Femur (tissue), 1 donor: ENCODE measurements around the gene CAT.
A peak's percentile ranks its signal among the peaks of the same experiment; 100 is the strongest.

Source experiments
- DNase-seq: peaks from one replicate; pipeline ENCODE4 v3.0.0-alpha.2; 2017

CAT gene

DNA sequence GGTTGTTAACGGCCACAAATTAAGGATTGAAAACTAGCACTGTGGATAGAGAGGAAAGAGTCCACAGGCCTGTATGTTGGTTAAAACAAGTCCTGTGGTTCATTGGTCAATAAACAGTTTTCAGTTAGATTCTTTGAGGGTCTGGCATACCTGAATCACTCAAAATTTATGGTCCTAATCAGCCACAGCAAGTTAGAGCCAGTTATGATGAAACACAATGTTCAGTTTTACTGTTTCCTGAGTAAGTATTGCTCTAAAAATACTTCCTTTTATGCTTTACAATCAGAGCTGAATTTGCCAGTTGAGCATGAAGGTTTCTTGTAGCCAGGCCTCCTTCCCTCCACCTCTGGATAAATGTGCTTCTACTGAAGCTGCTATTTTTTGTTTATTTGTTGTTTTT, 12.9 kb upstream of the CAT start:
- no peak for DNase-seq

DNA sequence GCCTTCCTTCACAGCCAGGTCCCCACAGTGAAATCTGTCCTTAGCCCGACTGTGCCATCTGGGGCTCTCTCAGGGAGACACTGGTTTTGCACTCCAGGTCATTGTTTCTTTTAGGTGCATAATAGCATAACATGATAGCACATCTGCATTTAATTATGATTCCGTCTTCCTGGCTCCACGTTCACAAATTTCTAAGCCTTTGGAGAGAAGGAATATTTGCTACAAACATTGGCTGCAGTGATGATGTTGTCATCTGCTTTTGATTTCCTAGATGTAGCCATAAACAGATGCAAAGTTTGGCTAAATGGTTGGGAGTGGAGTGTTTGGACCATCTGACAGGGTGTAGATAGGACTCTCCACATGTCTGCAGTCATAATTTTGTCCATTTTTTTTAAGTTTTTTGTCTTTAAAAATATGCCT, 12.0 kb upstream of the CAT start:
- DNase-seq, result peak; percentile 41

GRCh38 chr11:34427186-34427805, 11.4 kb upstream of the CAT start:
- no peak for DNase-seq

DNA sequence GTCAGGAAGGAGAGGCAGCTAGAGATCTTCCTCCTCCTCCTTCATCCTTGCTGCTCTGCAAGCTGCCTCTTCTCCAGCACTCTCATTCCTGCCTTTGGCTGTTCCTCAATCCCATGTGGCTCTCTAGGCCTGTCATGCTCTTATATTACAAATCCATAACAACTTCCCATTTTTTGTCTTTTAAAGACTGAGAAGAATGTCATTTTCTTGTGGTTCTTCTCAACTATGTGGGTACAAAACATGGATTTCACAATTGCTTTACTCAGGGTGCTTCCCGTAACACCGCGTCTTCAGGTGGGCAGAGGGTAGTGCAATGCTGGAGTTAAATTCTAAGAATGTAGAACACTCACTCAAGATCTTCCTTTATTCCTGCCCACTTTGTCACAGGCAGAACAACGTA, 6.8 kb upstream of the CAT start:
- no peak for DNase-seq

DNA sequence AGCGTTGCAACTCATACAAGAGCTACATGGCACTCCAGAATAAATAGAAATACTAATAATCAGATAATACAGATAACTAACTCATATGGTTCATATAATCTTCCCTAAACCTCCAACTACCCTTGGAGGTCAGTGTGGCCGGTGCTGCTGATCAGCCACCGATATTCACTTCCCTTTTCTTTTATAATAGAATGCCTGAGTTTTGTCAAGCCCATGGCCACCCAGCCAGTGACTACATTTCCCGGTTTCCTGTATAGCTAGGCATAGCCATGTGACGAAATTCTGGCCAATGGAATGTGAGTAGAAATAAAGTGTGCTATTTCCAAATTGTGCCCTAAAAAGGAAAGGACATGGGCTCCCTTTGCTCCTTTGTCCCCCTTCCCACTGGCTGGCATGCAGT, 5.9 kb upstream of the CAT start:
- DNase-seq, result no peak

DNA sequence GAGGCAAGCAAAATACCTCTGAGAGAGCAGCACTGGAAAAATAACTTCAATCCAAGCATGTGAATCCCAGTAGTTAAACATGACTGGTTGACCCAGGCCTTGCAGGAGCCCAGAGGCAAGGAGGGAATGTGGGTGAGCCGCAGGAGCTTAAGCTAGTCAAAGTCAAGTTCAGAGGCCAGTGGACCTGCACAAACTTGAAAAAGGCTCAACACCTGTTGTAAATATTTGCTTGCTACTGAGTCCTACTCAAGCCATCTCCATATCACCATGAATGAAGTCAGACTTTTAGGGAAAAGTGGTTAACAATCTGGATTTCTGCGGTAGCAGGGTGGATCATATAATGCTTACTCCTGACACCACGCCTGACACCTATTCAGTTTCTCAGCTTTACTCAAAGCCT, 4.8 kb upstream of the CAT start:
- no peak for DNase-seq

DNA sequence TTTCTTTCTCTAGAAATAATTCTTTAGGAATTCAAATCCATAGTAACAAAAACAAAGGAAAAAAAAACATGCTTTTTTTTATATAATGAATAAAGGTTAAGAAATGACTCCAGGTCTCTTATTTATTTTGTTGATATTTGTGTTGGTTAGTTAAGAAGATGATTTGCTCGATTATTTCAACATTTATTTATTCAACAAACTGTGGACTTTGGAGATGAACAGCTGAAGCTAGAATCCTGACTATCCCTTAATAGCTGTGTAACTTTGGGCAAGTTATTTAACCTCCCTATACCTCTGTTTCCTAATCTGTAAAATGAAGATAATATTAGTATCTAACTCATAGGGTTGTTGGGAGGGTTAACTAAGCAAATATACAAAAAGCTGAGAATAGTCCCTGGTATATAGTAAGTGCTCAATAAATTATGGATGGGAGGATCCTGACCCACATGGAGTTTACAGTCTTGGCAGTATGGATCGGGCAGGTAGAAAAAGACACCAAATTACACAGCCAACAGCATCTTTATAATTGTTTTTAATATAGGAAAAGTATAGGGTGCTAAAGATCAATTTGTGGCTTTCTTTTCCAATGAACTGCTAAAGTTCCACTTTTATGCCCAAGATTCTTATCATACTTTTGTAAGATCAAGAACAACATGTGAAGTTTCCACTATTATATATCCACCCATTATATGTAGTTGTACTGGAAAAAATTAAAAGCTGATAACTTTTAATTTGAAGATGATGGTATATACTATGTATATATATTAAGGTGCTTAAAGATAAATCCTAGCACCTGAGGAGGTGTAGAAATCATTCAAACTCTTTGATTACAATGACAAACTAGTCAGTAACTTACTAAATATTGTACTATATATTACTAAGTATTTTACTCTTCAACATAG, 1.3 kb upstream of the CAT start:
- no peak for DNase-seq

DNA sequence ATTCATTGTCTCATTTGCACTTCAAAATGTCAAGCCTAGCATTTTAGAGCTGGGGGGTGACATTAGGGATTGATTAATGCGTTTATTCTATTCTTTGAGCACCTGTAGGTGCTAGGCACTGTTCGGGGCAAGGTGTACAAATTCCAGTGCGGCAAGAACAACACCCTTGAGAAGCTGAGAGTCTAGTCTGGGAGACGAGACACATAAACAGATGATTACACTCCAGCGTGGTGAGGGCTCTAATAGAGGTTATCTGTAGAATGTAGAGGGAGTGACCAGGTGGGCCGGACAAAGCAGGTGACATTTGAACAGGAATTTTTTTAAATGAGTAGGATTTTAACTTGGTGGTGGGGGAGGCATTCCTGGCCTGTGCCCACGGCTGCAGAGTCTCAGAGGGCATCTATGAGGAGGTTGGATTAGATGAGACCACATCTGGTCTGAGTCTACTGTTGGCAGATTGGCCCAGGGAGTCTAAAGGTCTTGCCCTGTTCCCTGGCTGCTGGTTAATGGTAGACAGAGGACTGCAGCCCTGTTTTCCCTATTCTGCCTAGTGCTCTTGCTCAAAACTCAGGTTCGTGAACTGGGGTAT, 970 bp downstream of the CAT start:
- DNase-seq, result no peak

DNA sequence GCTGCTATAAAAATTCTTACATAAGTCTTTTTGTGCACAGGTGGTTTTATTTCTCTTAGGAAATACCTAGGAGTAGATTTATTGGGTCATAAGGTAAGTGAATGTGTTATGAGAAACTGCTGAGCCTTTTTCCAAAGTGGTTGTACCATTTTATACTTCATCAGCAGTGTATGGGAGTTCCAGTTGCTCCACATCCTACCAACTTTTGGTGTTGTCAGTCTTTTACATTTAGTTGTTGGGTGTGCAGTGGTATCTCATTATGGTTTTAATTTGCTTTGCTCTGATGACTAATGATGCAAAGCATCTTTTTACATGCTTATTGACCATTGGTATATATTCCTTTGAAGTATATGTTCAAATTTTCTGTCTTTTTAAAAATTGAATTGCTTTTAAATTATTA, 3.1 kb downstream of the CAT start:
- DNase-seq, result no peak

- no peak for DNase-seq
Measured at GRCh38 chr11:34443136-34443535, 4.4 kb downstream of the CAT start.

DNA sequence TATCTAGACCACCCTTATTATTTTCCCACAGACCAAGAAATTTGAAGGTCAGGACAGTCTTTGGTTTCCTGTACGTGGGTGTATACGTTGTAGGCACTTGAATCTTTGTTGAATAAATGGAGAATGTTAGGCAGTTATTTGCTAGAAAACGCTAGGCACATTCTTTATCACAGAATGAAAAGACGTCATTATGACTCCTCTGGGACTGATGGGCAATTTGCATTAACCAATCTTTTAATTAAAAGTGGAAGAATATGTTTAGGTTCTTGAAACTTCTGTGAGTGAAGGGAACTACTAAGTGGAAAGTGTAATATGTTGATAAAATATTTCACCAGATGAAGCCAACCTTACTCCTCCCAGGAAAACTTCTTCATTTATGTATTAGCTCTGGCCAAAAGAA, 5.7 kb downstream of the CAT start:
- no peak for DNase-seq

GRCh38 chr11:34445956-34446355, 7.2 kb downstream of the CAT start:
- DNase-seq, result no peak

DNA sequence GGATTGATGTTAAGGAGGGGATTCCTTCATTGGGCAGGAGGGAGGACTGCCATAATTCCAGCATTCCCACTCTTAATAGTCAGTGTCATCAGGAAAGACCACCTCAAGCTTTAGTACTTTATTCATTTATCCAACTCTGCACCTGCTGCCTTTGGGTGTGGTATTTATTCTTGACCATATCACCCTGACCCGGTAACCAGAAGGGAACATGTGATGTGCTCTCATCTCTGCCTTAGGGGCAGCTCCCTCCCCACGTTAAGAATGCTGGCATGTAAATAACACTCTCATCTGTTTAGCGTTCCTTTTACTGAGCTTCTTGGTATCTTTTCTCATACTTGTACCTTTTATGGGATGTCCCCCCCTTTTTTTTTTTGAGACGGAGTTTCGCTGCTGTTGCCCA, 7.7 kb downstream of the CAT start:
- no peak for DNase-seq

- no peak for DNase-seq
Measured at GRCh38 chr11:34447044-34447443, 8.3 kb downstream of the CAT start.

GRCh38 chr11:34448223-34448994, 9.7 kb downstream of the CAT start:
- no peak for DNase-seq

DNA sequence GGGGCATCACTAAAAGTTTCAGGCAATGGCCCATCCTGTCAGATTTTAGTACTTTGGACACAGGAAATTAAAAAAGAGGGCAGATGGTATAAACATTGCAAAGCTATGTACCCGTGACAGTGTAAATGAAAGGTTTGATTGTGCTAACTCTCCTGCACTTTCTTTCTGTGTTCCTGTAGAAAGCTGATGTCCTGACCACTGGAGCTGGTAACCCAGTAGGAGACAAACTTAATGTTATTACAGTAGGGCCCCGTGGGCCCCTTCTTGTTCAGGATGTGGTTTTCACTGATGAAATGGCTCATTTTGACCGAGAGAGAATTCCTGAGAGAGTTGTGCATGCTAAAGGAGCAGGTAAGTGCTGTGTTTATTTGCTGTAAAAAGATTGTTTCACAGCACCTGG, 10.3 kb downstream of the CAT start:
- DNase-seq, result no peak

- no peak for DNase-seq
Measured at GRCh38 chr11:34451053-34451452, 12.3 kb downstream of the CAT start.

DNA sequence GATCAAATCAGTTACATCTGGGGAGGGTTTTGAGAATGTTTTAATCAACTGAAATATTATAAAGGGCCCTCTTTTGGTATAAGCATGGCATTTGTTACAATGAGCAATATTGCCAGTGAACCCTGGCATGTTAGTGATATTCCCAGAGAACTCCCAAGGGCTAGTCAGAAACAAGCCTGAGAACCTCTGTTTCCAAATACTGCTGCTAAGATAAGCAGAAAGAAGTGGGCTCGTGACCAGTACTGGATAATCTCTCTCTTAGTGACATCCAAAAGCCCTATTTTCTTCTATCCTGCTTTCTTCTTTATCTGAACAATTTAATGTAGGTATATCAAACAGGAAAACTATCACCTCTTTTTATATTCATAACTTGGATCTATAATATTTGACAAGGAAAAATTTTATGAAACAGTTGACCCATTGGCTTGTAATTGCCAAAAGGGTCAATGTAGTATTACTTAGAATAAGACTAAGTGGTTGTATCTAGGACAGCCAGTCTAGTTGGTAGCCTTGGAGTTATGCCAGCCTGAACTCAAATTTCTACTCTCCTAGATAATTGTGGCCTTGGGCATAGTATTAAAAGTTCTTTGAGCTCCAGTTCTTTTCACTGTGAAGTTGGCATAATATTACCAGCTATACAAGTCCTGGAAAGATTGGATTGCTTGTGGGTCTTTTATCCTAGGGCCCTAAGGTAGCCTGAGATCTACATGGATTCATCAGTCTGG, 15.7 kb downstream of the CAT start:
- DNase-seq, result no peak

DNA sequence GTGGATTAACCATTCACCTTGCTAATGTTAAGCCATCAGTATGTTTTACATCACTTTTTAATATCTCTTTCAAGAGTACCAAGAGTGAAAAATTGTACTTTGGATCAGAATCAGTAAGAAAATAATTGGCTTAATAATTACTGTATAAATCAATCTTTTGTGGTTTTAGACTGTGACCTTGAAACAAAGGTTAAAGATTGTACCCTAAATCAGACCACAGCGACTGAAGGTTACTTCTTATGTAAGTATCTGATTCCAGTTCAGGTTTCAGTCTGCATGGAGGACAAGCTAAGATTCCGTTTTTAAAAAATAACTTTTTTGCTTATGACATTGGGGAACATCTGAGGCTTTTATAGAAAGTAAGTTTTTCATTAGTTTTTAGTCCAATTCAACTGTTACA, 18.9 kb downstream of the CAT start:
- DNase-seq, result no peak

GRCh38 chr11:34458525-34458924, 19.8 kb downstream of the CAT start:
- DNase-seq, result no peak

DNA sequence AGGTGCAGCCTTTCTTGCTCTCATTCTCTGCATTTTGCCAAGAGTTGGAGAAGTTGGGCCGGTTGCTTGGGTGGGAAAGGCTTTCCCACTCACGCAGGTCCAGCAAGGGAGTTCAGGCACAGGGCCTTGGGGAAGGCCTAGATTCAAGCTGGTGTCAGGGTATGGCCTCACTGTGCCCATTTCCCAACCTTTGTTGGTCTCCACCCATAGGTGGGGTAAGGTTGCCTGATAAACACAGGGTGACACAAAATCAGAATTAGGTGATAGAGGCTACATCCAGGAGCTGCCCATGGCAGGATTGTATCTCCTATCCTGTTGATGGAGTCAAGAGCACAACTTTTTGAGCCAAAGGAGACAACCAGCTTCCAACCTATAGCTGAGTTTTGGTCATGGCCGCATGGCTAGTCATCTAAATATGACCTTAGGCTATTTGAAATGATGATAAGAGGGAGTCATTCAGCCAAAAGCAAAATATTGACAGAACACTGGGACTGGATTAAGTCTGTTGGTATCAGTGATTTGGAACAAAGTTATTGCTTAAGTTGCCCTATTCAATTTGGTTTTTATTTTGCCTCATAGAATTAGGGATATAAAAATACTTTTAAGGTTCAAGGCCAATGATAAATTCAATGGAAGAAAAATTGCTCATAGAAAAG, 20.9 kb downstream of the CAT start:
- DNase-seq, result no peak

- DNase-seq, result no peak
Measured at GRCh38 chr11:34460278-34460677, 21.5 kb downstream of the CAT start.
